PC-3 (cell line): ENCODE data around the gene SNX22.

ENCODE experiments used
- EZH2 ChIP-seq: fragments of 300-600 bp; sonication (generic); IDR thresholded peaks from one replicate; pipeline ENCODE4 v1.6.1; 2017; ENCODE audit warnings: antibody characterized with exemption, mild to moderate bottlenecking, low read length; ENCODE audit not compliant: unreplicated experiment
- TF ChIP-seq, protein P1 (sequence below): fragments of 300-600 bp; sonication (generic); conservative IDR thresholded peaks from 2 replicates; pipeline ENCODE4 v1.5.1; 2017; ENCODE audit warnings: antibody characterized with exemption, low read depth, mild to moderate bottlenecking, low read length

DNA sequence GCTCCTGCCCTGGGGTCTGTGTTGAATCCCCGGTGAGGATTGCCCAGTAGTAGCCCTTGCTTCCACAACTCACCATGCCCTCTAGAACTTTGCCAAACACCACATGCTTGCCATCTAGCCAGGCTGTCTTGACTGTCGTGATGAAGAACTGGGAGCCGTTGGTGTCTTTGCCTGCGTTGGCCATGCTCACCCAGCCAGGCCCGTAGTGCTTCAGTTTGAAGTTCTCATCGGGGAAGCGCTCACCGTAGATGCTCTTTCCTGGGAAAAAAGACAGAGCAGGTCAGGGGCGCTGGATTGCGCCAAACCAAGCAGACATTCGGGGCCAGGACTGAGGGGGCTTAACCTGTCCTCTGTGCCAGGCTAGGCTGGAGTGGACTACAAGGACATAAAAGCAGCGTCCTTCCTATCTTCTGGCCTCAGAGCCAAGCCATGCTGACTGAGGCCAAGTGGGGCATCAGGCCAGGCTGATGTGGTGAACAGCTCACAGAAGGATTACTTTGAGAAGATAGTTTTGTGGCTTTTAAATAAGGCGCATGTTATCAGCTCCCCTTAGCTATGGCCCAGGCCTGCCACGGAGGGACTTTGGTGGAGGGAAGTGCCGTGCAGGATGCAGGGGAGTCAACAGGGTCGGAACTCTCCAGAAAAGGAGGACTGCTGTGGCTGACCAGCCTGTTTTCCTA lies 5.3 kb downstream of the SNX22 start:
- TF ChIP-seq, protein P1, sequence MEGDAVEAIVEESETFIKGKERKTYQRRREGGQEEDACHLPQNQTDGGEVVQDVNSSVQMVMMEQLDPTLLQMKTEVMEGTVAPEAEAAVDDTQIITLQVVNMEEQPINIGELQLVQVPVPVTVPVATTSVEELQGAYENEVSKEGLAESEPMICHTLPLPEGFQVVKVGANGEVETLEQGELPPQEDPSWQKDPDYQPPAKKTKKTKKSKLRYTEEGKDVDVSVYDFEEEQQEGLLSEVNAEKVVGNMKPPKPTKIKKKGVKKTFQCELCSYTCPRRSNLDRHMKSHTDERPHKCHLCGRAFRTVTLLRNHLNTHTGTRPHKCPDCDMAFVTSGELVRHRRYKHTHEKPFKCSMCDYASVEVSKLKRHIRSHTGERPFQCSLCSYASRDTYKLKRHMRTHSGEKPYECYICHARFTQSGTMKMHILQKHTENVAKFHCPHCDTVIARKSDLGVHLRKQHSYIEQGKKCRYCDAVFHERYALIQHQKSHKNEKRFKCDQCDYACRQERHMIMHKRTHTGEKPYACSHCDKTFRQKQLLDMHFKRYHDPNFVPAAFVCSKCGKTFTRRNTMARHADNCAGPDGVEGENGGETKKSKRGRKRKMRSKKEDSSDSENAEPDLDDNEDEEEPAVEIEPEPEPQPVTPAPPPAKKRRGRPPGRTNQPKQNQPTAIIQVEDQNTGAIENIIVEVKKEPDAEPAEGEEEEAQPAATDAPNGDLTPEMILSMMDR: no peak
- no peak for TF ChIP-seq EZH2
